PC-3 (cell line): ENCODE data around the gene RPS21.

Experiments used
- CTCF ChIP-seq: fragments of 300-600 bp; sonication (generic); conservative IDR thresholded peaks from 2 replicates; pipeline ENCODE4 v1.5.1; 2017; ENCODE audit warnings: antibody characterized with exemption, low read depth, mild to moderate bottlenecking, low read length
- EZH2 ChIP-seq: fragments of 300-600 bp; sonication (generic); IDR thresholded peaks from one replicate; pipeline ENCODE4 v1.6.1; 2017; ENCODE audit warnings: antibody characterized with exemption, mild to moderate bottlenecking, low read length; ENCODE audit not compliant: unreplicated experiment
- EZH2phosphoT487 ChIP-seq: fragments of 300-600 bp; sonication (generic); IDR thresholded peaks from 2 replicates; pipeline ENCODE4 v1.6.1; 2018; ENCODE audit warnings: mild to moderate bottlenecking, antibody characterized with exemption, low read length, borderline replicate concordance

- TF ChIP-seq EZH2 (no peak), EZH2phosphoT487 (no peak), CTCF (no peak)
Measured at GRCh38 chr20:62418709-62419487, 32.0 kb downstream of the RPS21 start.
